HG03460 (cell line): ENCODE measurements around the gene TMEM9.

Source experiments
- ATAC-seq: cut with Tn5 transposase; IDR thresholded peaks from one replicate; pipeline ENCODE4 v1.9.1; 2021; ENCODE audit not compliant: unreplicated experiment

Gene TMEM9

DNA sequence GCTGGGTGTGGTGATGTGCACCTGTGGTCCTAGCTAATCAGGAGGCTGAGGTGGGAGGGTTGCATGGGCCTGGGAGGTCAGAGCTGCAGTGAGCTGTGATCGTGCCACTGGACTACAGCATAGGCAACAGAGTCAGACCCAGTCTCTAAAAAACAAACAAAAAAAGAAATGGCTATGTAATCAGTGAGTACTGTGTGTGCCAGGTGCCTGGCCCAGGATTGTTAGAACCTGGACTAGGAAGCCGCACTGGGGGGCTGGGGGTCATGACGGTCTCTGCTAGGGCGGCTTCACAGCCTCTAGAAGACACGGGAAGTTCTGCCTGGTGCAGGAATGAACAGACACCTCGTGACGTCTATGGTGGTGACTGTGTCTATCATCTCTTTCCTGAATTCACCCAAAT is 8.5 kb downstream of the TMEM9 start:
- no peak for ATAC-seq

DNA sequence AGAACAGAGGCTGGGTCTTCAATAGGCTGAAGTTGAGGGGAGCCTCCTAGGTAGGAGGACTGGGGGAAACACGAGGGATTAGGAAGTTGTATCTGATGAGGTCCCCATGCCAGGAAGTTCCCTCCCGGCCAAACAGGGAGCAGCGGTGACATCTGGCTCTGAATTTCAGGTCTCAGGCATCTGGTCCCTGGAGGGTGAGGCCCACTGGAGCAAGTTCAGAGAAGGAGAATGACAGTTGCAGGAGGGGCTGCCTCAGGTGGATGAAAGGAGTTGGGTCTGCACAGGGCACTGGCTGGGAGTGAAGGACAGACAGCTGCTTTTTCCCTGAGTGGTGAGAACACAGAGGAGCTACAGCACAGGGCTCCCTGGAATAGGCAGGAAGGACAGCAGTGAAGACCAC is 9.1 kb downstream of the TMEM9 start:
- no peak for ATAC-seq

- ATAC-seq = no peak
Measured at GRCh38 chr1:201144701-201145100, 9.6 kb downstream of the TMEM9 start.

DNA sequence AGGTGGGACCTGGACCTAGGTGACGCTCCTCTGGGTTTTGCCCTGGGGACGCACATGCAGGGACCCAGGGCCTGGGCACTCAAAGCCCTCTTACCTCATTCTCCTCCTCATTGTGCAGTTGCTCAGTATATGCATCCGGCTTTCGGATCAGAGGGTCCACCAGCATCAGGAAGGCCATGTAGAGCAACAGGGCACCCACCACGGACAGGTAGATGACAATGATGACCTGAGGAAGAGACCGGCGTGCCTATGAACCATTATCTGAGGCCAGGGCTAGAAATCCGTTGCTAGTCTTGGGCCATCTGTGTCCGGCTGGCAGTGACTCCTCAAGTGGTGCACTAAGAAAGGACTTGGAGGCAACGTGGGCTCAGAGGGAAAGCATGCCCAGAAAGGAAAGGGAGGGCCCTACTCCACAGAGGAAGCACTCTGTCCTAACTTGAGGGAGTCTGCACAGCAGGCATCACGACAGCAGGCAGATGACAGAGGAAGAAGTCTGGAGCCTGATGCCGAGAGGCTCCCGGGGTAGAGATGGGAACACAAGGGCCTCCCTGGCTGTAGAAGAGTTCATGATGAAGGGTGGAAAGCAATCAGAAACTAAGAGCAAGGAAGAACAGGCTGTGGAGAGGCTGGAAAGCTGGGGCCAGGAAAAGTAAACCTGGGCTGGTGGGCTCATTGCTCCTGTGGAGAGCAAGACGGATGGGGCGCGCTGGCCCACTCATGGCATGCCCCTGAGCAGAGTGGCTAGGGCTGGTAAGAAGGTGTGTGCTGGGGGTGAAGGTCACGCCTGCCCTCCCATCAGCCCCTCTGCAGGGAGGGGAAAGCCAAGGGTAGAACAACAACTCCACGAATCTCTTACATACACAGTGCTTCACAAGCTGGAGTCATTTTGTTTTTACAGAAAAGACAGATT is 10.3 kb downstream of the TMEM9 start:
- no peak for ATAC-seq

- no peak for ATAC-seq
Measured at GRCh38 chr1:201142849-201143725, 11.2 kb downstream of the TMEM9 start.

DNA sequence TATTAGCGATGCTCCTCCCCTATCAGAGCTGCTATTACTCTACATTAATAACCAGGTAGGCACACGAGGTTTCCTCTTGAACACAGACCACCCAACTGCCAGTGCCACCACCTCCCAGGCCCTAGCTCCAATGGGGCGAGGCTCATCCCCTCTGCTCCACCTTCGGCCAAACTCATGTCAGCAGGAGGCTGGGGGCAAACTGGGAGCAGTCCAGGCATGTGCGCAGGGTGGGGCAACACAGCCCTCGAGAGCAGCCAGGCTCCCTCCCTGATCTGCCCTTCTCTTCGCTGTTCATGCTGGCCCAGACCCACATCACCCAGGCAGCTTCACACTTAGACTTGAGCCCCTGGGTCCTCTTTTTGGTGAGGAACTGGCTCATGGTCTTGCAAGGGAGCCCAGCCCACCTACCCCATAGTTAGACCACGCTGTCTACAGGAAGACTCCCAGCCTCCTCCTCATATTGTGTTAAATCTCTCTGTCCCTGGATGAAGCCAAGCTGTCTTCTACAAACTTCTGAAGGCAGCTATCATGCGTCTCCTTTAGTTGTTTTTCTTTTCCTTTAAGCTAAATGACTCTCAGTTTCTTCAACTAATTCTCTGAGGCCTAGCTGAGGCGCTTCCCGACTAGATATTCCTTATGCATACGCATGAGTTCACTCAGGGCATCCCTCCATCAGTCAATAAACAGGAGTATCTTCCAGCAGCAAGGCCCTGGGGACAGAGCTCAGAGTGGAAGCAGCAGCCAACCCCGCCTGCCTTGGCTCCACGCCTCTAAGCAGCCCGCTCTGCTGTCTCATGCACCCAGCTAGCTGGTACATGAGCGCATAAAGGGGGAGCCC is 12.0 kb downstream of the TMEM9 start:
- ATAC-seq = no peak

DNA sequence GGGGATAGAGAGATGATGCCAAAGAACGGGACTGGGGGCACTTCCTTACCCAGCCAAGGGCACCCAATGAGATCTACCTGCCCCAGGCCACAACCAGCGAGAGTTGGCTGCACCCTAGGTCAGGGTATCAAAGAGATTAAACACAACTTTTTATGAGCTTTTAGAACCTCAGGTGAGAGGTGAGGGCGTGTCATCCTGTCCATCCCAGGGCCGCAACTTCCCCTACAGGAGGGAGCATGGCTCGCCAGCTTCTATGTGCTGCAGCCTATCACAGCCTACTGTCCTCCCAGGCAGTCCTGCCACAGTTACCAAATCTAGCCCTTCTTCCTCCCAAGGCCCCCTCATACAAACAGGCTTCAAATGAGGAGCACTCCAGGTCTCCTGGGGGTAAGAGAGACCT is 12.9 kb downstream of the TMEM9 start:
- no peak for ATAC-seq

- ATAC-seq = no peak
Measured at GRCh38 chr1:201140941-201141260, 13.4 kb downstream of the TMEM9 start.

GRCh38 chr1:201140235-201140940 is 13.9 kb downstream of the TMEM9 start:
- ATAC-seq = no peak

DNA sequence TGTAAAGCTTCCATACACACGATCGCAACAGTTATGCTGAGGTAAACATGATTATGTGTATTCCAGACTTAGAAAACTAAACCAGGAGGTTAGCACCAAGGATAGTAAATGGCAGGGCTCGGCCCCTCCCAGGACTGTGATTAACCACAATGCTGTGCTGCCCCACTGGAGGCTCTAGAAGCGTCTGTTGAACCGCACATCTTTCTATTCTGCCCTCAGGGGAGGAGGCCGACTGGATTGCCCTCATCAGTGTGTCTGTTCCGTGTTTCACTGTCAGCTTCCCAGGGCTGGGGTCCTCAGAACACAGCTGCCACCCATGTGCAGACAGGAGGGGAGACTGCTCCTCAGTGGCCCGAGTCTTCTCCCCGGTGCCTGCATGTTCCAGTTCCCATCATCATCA is 14.5 kb downstream of the TMEM9 start:
- no peak for ATAC-seq

GRCh38 chr1:201139306-201139705 is 15.0 kb downstream of the TMEM9 start:
- no peak for ATAC-seq

GRCh38 chr1:201138311-201138840 is 15.9 kb downstream of the TMEM9 start:
- no peak for ATAC-seq

- no peak for ATAC-seq
Measured at GRCh38 chr1:201137579-201138310, 16.5 kb downstream of the TMEM9 start.

- no peak for ATAC-seq
Measured at GRCh38 chr1:201137024-201137392, 17.3 kb downstream of the TMEM9 start.

- no peak for ATAC-seq
Measured at GRCh38 chr1:201136355-201137023, 17.8 kb downstream of the TMEM9 start.

GRCh38 chr1:201134405-201134804 is 19.9 kb downstream of the TMEM9 start:
- ATAC-seq = no peak

DNA sequence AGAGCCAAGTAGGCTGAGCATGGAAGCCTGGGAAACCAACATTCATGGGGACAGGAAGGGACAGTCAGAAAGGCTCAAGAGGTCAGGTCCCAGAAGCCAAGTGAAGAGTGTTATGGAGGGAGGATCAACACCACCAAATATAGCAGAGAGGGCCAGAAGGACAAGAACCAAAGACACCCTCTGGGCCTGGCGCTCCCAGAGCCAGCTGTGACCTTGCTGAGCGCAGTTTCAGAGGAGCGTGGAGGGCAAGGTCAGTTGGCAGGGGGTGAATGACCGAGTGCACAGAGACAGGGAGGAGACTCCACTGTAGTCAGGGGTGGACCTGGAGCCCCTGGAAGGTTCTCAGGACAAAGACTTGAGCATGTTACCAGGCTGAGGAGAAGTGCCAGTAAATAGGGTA is 22.9 kb downstream of the TMEM9 start:
- ATAC-seq = no peak

GRCh38 chr1:201128962-201129361 is 25.3 kb downstream of the TMEM9 start:
- no peak for ATAC-seq

DNA sequence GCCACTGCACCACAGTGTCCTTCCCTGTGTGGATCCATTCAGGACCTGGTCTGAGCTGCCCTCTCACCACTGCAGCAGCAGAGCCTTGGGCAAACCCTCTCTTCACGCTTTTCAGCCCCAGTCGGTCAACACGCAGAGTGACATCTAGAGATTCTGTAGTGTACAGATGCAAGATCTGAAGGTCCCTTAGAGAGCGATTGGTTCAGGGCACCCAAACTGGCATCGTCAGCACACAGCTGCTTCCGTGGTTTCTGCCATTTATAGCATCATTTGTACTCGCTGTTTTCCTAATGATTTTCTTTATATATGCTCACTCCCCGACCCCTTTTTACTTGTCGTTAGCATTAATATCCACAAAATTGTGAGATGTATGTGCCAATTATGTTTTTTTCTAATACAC is 25.8 kb downstream of the TMEM9 start:
- no peak for ATAC-seq
